Esophagus squamous epithelium (tissue), 5 donors: ENCODE measurements around the gene ZNF746. TPM values are rescaled to one million over a fixed set of nuclear protein-coding genes. Genes with fewer than 3 reads are reported as not detected.

Experiments used
- DNase-seq: peaks from one replicate; lab custom pipeline; 2025; lab: John Stamatoyannopoulos, UW
- H3K27ac ChIP-seq, 4 donors: fragments of 200-600 bp; sonication (generic); one replicate each; pipeline ENCODE4 v1.5.1; 2016 to 2019; ENCODE audit warnings: mild to moderate bottlenecking in 1 of 4
- H3K27me3 ChIP-seq, 4 donors: fragments of 200-600 bp; sonication (generic); 1 replicate in 3 of 4; 2 replicates in 1 of 4; pipeline versions ENCODE4 v1.5.1 to v1.6.0; 2017 to 2021; ENCODE audit warnings: antibody characterized with exemption in 1 of 4
- H3K36me3 ChIP-seq, 3 donors: fragments of 200-600 bp; sonication (generic); one replicate each; pipeline ENCODE4 v1.5.1; 2016 to 2019
- H3K4me1 ChIP-seq, 3 donors: fragments of 200-600 bp; sonication (generic); one replicate each; pipeline ENCODE4 v1.5.1; 2017 to 2019
- H3K4me3 ChIP-seq, 4 donors: fragments of 200-600 bp; sonication (generic); 1 replicate in 3 of 4; 2 replicates in 1 of 4; pipeline ENCODE4 v1.5.1; 2016 to 2019; ENCODE audit warnings: mild to moderate bottlenecking in 2 of 4, moderate library complexity in 1 of 4
- H3K9me3 ChIP-seq, 3 donors: fragments of 200-600 bp; sonication (generic); one replicate each; pipeline ENCODE4 v1.5.1; 2016 to 2019
- POLR2A ChIP-seq, 4 donors: fragments of 450-650 bp; IDR thresholded peaks; one replicate each; pipeline ENCODE4 v1.6.1; 2017; ENCODE audit warnings: antibody characterized with exemption in 4 of 4, mild to moderate bottlenecking in 4 of 4, moderate library complexity in 3 of 4
- WGBS, 2 donors: methylation state at CpG; one replicate each; pipeline ENCODE4 v1.1.5; 2018; 5-methylcytosine and 5-hydroxymethylcytosine counted together
- intact Hi-C: fragments of 100-400 bp; cut with DNase I; formaldehyde crosslinking; loops from one replicate; pipeline ENCODE4 v1.15.0; 2022
- total RNA-seq, 4 donors: library from RNA; depleted of rRNA; stranded (reverse); fragments of >200 nt; gene quantifications; one replicate each; pipeline ENCODE4 v1.1.0, GENCODE V29; 2016
- TF ChIP-seq, protein P1 (sequence below), 6 experiments: fragments of 450-650 bp in 4 of 6; fragments of 200-600 bp in 2 of 6; sonication (generic) in 2 of 6; IDR thresholded peaks; one replicate each; pipeline ENCODE4 v1.5.1; 2016 to 2019; ENCODE audit warnings: antibody characterized with exemption in 6 of 6, mild to moderate bottlenecking in 4 of 6, moderate library complexity in 4 of 6
- donor health status: DM: yes; HTN: yes; CAD: no.

Gene ZNF746
- total RNA-seq, 4 donors from 2014 or later: 9.8 to 16.2 (median 12.5) TPM

DNA sequence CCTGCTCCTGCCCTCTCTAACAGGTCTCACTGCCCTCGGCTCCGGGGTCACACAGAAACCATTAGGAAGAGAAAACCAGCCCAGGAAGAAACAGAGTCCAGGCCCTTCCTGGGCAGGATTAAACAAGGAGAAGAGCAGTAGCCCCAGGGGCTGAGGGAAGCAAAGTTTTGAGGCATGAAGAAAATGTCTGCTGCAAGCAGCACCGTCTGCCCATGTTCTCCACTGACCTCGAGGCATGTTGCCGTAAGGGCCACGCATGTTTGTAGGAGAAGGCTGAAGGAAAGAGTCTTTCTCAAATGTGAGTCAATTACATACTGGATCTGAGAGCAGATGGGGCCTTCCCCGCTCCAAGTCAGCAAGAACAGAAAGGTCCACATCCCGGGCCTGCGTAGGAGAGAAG, 4.2 kb downstream of the ZNF746 start:
- H3K36me3 ChIP-seq: peaks cover 29 to 60% (median 33%) of the 10 kb centered on the region in 3 donors
- H3K27ac ChIP-seq: no peak overlapping the region
- TF ChIP-seq POLR2A (IDR thresholded peaks at IDR 0.05): no peak
- TF ChIP-seq, protein P1, sequence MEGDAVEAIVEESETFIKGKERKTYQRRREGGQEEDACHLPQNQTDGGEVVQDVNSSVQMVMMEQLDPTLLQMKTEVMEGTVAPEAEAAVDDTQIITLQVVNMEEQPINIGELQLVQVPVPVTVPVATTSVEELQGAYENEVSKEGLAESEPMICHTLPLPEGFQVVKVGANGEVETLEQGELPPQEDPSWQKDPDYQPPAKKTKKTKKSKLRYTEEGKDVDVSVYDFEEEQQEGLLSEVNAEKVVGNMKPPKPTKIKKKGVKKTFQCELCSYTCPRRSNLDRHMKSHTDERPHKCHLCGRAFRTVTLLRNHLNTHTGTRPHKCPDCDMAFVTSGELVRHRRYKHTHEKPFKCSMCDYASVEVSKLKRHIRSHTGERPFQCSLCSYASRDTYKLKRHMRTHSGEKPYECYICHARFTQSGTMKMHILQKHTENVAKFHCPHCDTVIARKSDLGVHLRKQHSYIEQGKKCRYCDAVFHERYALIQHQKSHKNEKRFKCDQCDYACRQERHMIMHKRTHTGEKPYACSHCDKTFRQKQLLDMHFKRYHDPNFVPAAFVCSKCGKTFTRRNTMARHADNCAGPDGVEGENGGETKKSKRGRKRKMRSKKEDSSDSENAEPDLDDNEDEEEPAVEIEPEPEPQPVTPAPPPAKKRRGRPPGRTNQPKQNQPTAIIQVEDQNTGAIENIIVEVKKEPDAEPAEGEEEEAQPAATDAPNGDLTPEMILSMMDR (IDR thresholded peaks at IDR 0.05): no peak
- H3K4me3 ChIP-seq: no peak overlapping the region
- H3K27me3 ChIP-seq: no peaks in the 10 kb centered on the region
- intact Hi-C loops: no loop called here
- H3K9me3 ChIP-seq: no peaks in the 10 kb centered on the region
- no peak for DNase-seq
- 91 to 100% methylated on average over 1 to 9 of the region's 9 CpGs for WGBS, 2 donors
- H3K4me1 ChIP-seq: peaks cover 8 to 32% (median 14%) of the 10 kb centered on the region in 3 donors

DNA sequence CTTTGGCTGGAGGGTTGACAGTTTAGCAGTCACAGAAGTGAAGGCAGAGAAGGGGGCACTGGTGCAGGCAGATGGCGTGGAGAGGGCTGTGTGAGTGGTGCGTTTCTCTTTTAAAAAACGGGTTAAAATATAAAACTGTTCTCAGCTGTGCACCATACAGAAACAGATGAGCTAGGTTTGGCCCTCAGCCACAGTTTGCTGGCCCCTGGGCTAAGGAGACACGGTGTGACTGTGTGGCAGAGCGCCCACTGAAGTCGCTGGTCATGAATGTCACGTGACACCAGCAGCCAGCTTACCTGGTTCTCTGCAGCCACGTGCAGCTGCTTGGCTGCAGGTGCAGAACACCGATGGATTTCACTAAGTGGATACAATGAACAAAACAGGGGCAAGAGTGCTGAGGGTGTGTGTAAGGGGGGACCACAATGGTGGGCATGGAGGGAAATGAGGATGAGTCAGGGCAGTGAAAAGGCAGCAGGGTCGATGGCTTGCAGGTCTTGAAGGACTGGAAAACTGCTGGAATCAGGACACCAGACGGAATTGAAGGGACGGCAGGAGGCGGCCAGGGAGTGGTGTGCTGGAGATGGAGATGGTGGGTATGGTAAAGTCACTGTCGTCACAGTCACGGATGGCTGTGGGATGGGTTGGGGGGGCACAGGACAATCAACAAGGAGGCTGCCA, 7.4 kb downstream of the ZNF746 start:
- intact Hi-C loops: no loop called here
- Histone ChIP-seq H3K4me3 (no peak overlapping the region), H3K9me3 (no peaks in the 10 kb centered on the region), H3K36me3 (peaks cover 33 to 92% (median 38%) of the 10 kb centered on the region in 3 donors), H3K27ac (no peak overlapping the region), H3K27me3 (no peaks in the 10 kb centered on the region), H3K4me1 (peaks cover 3 to 8% (median 3%) of the 10 kb centered on the region in 3 donors)
- DNase-seq: no peak
- TF ChIP-seq, protein P1 (IDR thresholded peaks at IDR 0.05): no peak
- TF ChIP-seq POLR2A (IDR thresholded peaks at IDR 0.05): no peak
- 85 to 90% methylated on average over 11 to 14 of the region's 15 CpGs for WGBS, 2 donors

DNA sequence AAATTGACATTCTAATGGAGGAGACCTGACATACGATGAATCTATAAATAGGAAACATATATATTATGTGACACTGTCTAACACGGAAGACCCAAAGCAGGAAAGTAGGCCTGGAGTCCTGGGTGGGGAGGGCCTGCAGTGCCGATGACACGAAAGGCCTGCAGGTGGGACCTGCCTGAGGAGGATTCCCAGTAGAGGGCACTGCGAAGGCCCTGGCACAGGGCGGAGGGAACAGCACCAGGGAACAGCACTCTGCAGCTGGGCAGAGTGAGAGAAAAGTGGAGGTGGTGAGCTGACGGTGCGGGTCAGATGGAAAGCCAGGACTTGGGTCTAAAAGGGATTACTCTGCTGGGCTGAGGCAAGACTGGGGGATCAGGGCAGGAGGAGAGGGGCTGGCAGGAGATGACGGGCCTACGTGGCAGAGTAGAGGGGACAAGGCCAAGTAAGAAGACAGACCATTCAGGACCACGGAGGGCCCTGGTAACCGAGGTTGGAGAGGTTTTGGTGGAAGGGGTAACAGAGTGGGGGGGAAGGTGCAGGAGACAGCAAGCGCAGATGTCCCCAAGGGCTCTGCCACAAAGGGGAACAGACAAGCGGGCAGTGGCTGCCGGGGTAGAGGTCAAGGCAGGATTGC, 8.1 kb downstream of the ZNF746 start:
- WGBS, 2 donors: 81 to 84% methylated on average over 14 to 15 of the region's 15 CpGs
- no peak for DNase-seq

DNA sequence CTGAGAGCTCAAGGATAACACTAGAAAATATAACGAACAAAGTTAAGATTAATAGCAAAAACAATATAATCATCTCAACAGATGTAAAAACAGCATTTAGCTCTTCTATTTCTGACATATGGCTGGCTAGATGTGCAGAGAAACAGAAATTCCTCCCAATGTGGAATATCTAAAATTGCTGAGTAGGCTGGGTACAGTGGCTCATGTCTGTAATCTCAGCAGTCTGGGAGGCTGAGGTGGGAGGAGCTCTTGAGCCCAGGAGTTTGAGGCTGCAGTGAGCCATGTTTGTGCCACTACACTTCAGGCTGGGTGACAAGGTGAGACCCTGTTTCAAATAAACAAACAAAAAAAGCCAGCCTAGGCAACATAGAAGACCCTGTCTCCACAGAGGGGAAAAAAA, 18.0 kb downstream of the ZNF746 start:
- DNase-seq: no peak
- H3K27ac ChIP-seq: no peak overlapping the region
- no peak overlapping the region for H3K4me3 ChIP-seq
- no peaks in the 10 kb centered on the region for H3K9me3 ChIP-seq
- WGBS, 2 donors: 87 to 96% methylated on average over 1 of the region's 1 CpG
- TF ChIP-seq POLR2A (IDR thresholded peaks at IDR 0.05): no peak
- TF ChIP-seq, protein P1 (IDR thresholded peaks at IDR 0.05): no peak
- H3K27me3 ChIP-seq: no peaks in the 10 kb centered on the region
- H3K36me3 ChIP-seq: peaks cover 12 to 74% (median 17%) of the 10 kb centered on the region in 3 donors
- intact Hi-C loops: no loop called here
- no peaks in the 10 kb centered on the region for H3K4me1 ChIP-seq

More for the DNA sequence above, 8.1 kb downstream of the ZNF746 start:
- Histone ChIP-seq H3K27ac (no peak overlapping the region), H3K4me1 (peaks cover 0 to under 1% (median 0%) of the 10 kb centered on the region in 3 donors), H3K4me3 (no peak overlapping the region), H3K36me3 (peaks cover 33 to 96% (median 38%) of the 10 kb centered on the region in 3 donors), H3K27me3 (no peaks in the 10 kb centered on the region), H3K9me3 (no peaks in the 10 kb centered on the region)
- TF ChIP-seq, protein P1 (IDR thresholded peaks at IDR 0.05): peak in 1 of 6 experiments; percentile 27
- no peak for TF ChIP-seq POLR2A (IDR thresholded peaks at IDR 0.05)
- intact Hi-C loops: no loop called here

DNA sequence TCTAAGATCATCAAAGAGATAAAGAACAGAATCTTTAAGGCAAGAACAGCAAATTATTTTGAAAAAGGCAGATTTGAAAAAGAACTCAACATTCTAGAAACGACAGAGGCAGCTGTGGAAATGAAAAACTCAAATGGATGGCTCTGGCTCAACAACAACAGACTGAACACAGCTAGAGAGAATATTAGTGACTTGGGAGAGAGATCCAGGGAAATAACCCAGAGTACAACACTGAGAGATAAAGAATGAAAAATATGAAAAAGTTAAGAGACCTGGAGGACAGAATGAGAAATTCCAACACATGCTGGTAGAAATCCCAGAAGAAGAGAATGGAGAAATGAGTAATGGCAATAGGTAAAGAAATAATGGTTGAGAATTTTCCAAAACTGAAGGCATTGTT, 18.9 kb downstream of the ZNF746 start:
- intact Hi-C loops: no loop called here
- Histone ChIP-seq H3K27me3 (no peaks in the 10 kb centered on the region), H3K4me1 (no peaks in the 10 kb centered on the region), H3K36me3 (peaks cover 17 to 82% (median 23%) of the 10 kb centered on the region in 3 donors), H3K27ac (no peak overlapping the region), H3K9me3 (no peaks in the 10 kb centered on the region), H3K4me3 (no peak overlapping the region)
- DNase-seq: no peak
- 90 to 96% methylated on average over 1 of the region's 1 CpG for WGBS, 2 donors
- TF ChIP-seq POLR2A (IDR thresholded peaks at IDR 0.05): no peak
